Keratinocyte (primary cell): ENCODE results near the gene TPCN2. TPM values are rescaled to one million over a fixed set of nuclear protein-coding genes. Genes with fewer than 3 reads are reported as not detected.

ENCODE experiments used
- DNase-seq: peaks from one replicate; pipeline ENCODE4 v3.0.0-alpha.2; 2011; ENCODE audit warnings: low read depth, missing footprints, low spot score
- FAIRE-seq: peaks from 2 replicates; lab custom pipeline; 2011; peaks lifted over from hg19 to GRCh38; lab: Jason Lieb, UNC
- H2AFZ ChIP-seq: 2 replicates; pipeline ENCODE4 v1.6.0; 2012; ENCODE audit warnings: low read length, control low read depth, inconsistent platforms; ENCODE audit not compliant: control insufficient read depth
- H3K27ac ChIP-seq: 2 replicates; pipeline ENCODE4 v1.5.1; 2011; ENCODE audit warnings: low read length; ENCODE audit not compliant: control insufficient read depth, insufficient read depth
- H3K27me3 ChIP-seq: 3 replicates; pipeline ENCODE4 v1.6.0; 2011; ENCODE audit warnings: low read length; ENCODE audit not compliant: control insufficient read depth, insufficient read depth; ENCODE audit errors: extremely low read depth
- H3K36me3 ChIP-seq, 2 experiments: 2 replicates in 1 of 2; 3 replicates in 1 of 2; pipeline ENCODE4 v1.5.1; 2011; ENCODE audit warnings: low read length in 2 of 2, mild to moderate bottlenecking in 1 of 2; ENCODE audit not compliant: control insufficient read depth in 2 of 2, insufficient read depth in 2 of 2; ENCODE audit errors: extremely low read depth in 1 of 2
- H3K4me1 ChIP-seq: 3 replicates; pipeline ENCODE4 v1.5.1; 2011; ENCODE audit warnings: low read length; ENCODE audit not compliant: control insufficient read depth, insufficient read depth; ENCODE audit errors: extremely low read depth
- H3K4me2 ChIP-seq: 3 replicates; pipeline ENCODE4 v1.6.0; 2011; ENCODE audit warnings: low read depth, low read length; ENCODE audit not compliant: control insufficient read depth, insufficient read depth; ENCODE audit errors: extremely low read depth
- H3K4me3 ChIP-seq, 3 experiments: fragments of 200-600 bp in 1 of 3; sonication (generic) in 1 of 3; 2 replicates in 2 of 3; 3 replicates in 1 of 3; pipeline ENCODE4 v1.5.1; 2011 to 2016; ENCODE audit warnings: low read length in 3 of 3, mild to moderate bottlenecking in 3 of 3, control low read depth in 2 of 3, inconsistent platforms in 1 of 3, low read depth in 1 of 3, mixed read lengths in 1 of 3, mixed run types in 1 of 3, moderate library complexity in 1 of 3; ENCODE audit not compliant: control insufficient read depth in 2 of 3, insufficient read depth in 2 of 3; ENCODE audit errors: extremely low read depth in 1 of 3
- H3K79me2 ChIP-seq: 2 replicates; pipeline ENCODE4 v1.6.0; 2012; ENCODE audit warnings: low read length; ENCODE audit not compliant: control insufficient read depth, insufficient read depth
- H3K9ac ChIP-seq: 3 replicates; pipeline ENCODE4 v1.6.0; 2011; ENCODE audit warnings: low read length; ENCODE audit not compliant: control insufficient read depth, insufficient read depth; ENCODE audit errors: extremely low read depth
- H3K9me1 ChIP-seq: 3 replicates; pipeline ENCODE4 v1.6.0; 2011; ENCODE audit warnings: low read length; ENCODE audit not compliant: control insufficient read depth, insufficient read depth; ENCODE audit errors: extremely low read depth
- H3K9me3 ChIP-seq: 2 replicates; pipeline ENCODE4 v1.5.1; 2012; ENCODE audit warnings: low read depth, low read length; ENCODE audit not compliant: control insufficient read depth
- H4K20me1 ChIP-seq: 3 replicates; pipeline ENCODE4 v1.6.0; 2011; ENCODE audit warnings: low read length; ENCODE audit not compliant: control insufficient read depth, insufficient read depth; ENCODE audit errors: extremely low read depth
- EZH2 ChIP-seq: IDR thresholded peaks from one replicate; pipeline ENCODE4 v1.6.1; 2012; ENCODE audit warnings: inconsistent platforms, mild to moderate bottlenecking, low read length, moderate library complexity
- dilution Hi-C: fragments of 300-500 bp; cut with MboI; formaldehyde crosslinking; loops from one replicate; pipeline ENCODE4 v1.7.0; 2020; ENCODE audit warnings: low sequenced_read_pairs; ENCODE audit not compliant: extremely low pct_ligation_motif_present
- polyA plus RNA-seq, 5 experiments: library from polyadenylated mRNA; depleted of rRNA in 3 of 5; stranded (reverse) in 3 of 5; stranded (forward) in 1 of 5; unstranded in 1 of 5; fragments of >200 nt; gene quantifications; 1 replicate in 1 of 5; 2 replicates in 3 of 5; 3 replicates in 1 of 5; pipeline versions ENCODE4 v1.2.1 to v1.2.3, GENCODE V29; 2011 to 2012; ENCODE audit warnings: missing spikeins in 2 of 5, low read depth in 1 of 5, low replicate concordance in 1 of 5
- TF ChIP-seq, protein P1 (sequence below), 3 experiments: IDR thresholded peaks in 1 of 3; conservative IDR thresholded peaks in 1 of 3; optimal IDR thresholded peaks in 1 of 3; 2 replicates in 2 of 3; 3 replicates in 1 of 3; pipeline versions ENCODE3 to v1.5.1; 2011; ENCODE audit warnings: low read length in 3 of 3, mild to moderate bottlenecking in 3 of 3, moderate library complexity in 2 of 3, control low read depth in 1 of 3, inconsistent platforms in 1 of 3; ENCODE audit not compliant: insufficient read depth in 2 of 3; ENCODE audit errors: extremely low read depth in 1 of 3

The TPCN2 gene
- polyA plus RNA-seq, 1 donor (not counting 4 experiments of a cell fraction or from before 2014, with no cell fraction given), result 7.7 TPM

DNA sequence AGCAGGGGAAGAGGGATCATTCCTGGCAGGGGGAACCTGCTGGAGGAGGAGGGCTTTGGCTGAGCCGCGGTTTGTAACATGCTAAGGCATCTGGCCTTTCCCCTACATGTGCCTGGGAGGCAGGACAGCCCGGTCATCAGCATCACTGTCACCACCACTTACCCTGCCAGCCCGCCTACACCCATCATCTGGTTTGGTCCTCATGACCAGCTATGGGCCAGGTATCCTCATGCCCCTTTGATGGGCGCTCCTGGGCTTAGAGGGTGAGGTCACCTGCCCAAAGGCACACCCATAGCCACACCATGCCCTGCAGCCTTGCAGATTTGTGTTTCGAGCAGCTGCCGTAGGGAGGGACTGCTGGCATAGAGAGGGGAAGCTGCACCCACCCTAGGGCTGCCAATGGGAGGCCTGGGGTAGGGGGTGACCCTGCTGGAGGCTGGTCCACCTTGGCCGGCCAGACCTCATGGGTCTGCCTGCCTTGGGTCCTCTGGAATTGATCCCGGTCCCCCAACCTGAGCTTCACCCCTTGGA, 38.3 kb upstream of the TPCN2 start:
- Histone ChIP-seq H3K27me3 (peaks cover 26% of the 10 kb centered on the region), H3K27ac (no peak overlapping the region), H3K79me2 (no peaks in the 10 kb centered on the region), H3K9me1 (peaks cover 4% of the 10 kb centered on the region), H3K4me3 (no peak overlapping the region), H3K4me1 (peaks cover 33% of the 10 kb centered on the region), H4K20me1 (no peaks in the 10 kb centered on the region), H3K9me3 (no peaks in the 10 kb centered on the region), H3K9ac (peak overlapping the region; percentile 34), H2AFZ (no peak overlapping the region), H3K4me2 (peak overlapping the region; percentile 59), H3K36me3 (no peaks in the 10 kb centered on the region)
- dilution Hi-C loops, result no loop called here
- TF ChIP-seq, protein P1, sequence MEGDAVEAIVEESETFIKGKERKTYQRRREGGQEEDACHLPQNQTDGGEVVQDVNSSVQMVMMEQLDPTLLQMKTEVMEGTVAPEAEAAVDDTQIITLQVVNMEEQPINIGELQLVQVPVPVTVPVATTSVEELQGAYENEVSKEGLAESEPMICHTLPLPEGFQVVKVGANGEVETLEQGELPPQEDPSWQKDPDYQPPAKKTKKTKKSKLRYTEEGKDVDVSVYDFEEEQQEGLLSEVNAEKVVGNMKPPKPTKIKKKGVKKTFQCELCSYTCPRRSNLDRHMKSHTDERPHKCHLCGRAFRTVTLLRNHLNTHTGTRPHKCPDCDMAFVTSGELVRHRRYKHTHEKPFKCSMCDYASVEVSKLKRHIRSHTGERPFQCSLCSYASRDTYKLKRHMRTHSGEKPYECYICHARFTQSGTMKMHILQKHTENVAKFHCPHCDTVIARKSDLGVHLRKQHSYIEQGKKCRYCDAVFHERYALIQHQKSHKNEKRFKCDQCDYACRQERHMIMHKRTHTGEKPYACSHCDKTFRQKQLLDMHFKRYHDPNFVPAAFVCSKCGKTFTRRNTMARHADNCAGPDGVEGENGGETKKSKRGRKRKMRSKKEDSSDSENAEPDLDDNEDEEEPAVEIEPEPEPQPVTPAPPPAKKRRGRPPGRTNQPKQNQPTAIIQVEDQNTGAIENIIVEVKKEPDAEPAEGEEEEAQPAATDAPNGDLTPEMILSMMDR (optimal IDR thresholded peaks at IDR 0.05 in 1 of 3, IDR thresholded peaks at IDR 0.05 in 1 of 3, conservative IDR thresholded peaks at IDR 0.05 in 1 of 3; ENCODE audit: extremely low read depth in 1 of 3, insufficient read depth in 2 of 3, low read length in 3 of 3), result no peak
- TF ChIP-seq EZH2, result no peak
- DNase-seq (no peak), FAIRE-seq (no peak)

DNA sequence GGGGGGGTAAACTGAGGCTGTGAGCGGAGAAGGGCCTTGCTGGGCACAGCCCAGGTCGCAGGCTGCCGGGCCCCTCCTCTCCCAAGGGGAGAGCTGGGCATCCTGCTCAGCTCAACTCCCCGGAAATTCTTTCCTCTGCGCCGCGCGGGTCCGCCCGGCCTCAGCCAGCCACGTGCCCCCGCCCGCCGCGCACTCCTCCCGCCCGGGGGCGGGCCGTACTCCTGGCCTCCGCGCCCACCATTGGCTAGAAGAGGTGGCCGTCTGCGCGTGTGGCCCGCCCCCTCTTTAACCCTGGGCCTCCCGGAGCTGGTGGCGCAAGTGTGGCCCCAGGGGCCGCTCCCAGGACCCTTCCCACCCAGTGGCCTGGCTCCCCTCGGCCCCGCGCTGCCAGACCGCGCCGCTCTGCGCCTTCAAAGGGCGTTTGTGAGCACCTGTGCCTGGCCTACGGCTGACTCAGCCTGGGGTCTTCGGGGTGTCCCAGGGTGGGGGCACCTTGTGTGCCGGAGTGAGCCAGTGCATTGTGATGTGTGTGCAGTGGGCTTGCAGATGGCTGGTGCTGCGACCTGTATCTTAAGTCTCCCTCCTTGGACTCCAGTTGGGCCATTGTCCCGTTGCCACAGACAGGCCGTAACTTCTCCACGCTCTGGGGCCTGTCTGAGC, 37.6 kb upstream of the TPCN2 start:
- Histone ChIP-seq H3K4me2 (peak overlapping the region; percentile 59), H3K4me3 (no peak overlapping the region), H4K20me1 (no peaks in the 10 kb centered on the region), H3K9ac (peak overlapping the region; percentile 34), H3K27me3 (peaks cover 26% of the 10 kb centered on the region), H3K79me2 (no peaks in the 10 kb centered on the region), H3K36me3 (no peaks in the 10 kb centered on the region), H3K9me3 (no peaks in the 10 kb centered on the region), H3K4me1 (peaks cover 33% of the 10 kb centered on the region), H2AFZ (peak overlapping the region; percentile 9), H3K27ac (no peak overlapping the region), H3K9me1 (peaks cover 4% of the 10 kb centered on the region)
- no peak for FAIRE-seq
- TF ChIP-seq, protein P1 (optimal IDR thresholded peaks at IDR 0.05 in 1 of 3, IDR thresholded peaks at IDR 0.05 in 1 of 3, conservative IDR thresholded peaks at IDR 0.05 in 1 of 3; ENCODE audit: extremely low read depth in 1 of 3, insufficient read depth in 2 of 3, low read length in 3 of 3), result no peak
- TF ChIP-seq EZH2, result no peak
- DNase-seq, result no peak
- dilution Hi-C loops, result no loop called here
